22Rv1 (cell line): ENCODE results near the gene NCKIPSD.
"Not testable (repeated sequence)": the region's sequence is repeated elsewhere in the genome, so short reads cannot be mapped to it uniquely, and the experiment has no call there.

Source experiments
- CTCF ChIP-seq: fragments of 450-650 bp; IDR thresholded peaks from 2 replicates; pipeline ENCODE4 v1.5.1; 2017; ENCODE audit warnings: mild to moderate bottlenecking
- ZFX ChIP-seq: fragments of 450-650 bp; IDR thresholded peaks from 2 replicates; pipeline ENCODE4 v1.6.1; 2017; ENCODE audit warnings: antibody characterized with exemption, borderline replicate concordance

DNA sequence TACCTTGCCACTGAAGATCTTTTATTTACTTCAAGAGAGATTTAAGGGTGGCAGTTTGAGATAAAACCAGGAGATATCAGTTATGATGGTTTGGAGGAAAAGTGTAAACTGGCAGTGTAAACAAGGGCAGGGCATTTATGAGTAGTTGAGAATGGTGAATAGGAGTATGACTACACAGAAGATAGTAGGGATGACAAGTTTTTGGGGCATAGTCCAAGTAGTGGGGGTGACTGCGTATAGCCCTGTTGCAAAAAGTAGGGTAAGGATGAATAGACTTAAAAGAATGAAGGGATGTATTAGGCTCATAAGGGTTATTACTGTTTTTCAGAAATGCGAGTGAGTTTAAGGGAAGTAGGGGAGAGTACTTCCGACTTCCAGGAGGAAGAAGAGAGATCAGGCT is 37.6 kb upstream of the NCKIPSD start:
- TF ChIP-seq CTCF, ZFX: not testable (repeated sequence)
